Neuron (in vitro differentiated cells): ENCODE results near the gene PPHLN1.

ENCODE experiments used
- H2AFZ ChIP-seq: one replicate; pipeline ENCODE4 v1.6.1; 2013; ENCODE audit warnings: low read depth, mild to moderate bottlenecking, inconsistent platforms, low read length, moderate library complexity
- H3K27me3 ChIP-seq: one replicate; pipeline ENCODE4 v1.6.1; 2013; ENCODE audit warnings: low read length; ENCODE audit not compliant: insufficient read depth
- H3K36me3 ChIP-seq: one replicate; pipeline ENCODE4 v1.6.1; 2013; ENCODE audit warnings: low read length; ENCODE audit not compliant: insufficient read depth
- H3K4me1 ChIP-seq: one replicate; pipeline ENCODE4 v1.6.1; 2013; ENCODE audit warnings: low read length; ENCODE audit not compliant: insufficient read depth
- H3K4me3 ChIP-seq: 2 replicates; pipeline ENCODE4 v1.5.1; 2013; ENCODE audit warnings: mild to moderate bottlenecking, low read length, moderate library complexity
- H3K9me3 ChIP-seq: one replicate; pipeline ENCODE4 v1.6.1; 2013; ENCODE audit warnings: low read length

The PPHLN1 gene

DNA sequence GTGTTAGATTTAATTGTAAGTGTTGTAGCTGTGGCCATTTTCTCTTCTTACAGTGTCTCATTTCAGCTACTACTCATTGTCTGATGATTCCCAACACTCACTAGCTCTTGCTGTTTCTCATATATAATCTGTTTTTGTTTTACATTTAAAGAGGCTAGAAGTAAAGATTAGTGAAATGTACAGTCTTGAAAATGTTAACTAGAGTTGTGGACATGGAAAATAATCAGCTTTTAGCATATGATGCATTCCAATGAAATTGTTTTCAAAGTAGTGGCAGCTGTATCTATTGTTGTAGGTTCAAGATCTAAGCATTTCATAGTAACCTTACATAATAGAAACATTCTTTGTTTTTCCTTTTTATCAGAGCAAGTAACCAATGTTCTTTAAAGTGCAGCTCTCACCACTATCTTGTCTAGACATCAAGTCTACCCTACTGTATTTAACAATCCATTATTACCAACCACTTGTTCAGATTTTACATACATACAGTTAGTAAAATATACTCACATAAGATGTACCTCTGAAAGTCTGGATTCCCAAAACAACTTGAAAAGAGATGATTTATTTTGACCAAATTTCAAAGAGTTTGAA is 76.9 kb downstream of the PPHLN1 start:
- H3K4me1 ChIP-seq, result peaks cover 3% of the 10 kb centered on the region
- no peak overlapping the region for H3K4me3 ChIP-seq
- H3K9me3 ChIP-seq, result peaks cover 5% of the 10 kb centered on the region
- no peak overlapping the region for H2AFZ ChIP-seq
- H3K27me3 ChIP-seq, result no peaks in the 10 kb centered on the region
- peaks cover 31% of the 10 kb centered on the region for H3K36me3 ChIP-seq

DNA sequence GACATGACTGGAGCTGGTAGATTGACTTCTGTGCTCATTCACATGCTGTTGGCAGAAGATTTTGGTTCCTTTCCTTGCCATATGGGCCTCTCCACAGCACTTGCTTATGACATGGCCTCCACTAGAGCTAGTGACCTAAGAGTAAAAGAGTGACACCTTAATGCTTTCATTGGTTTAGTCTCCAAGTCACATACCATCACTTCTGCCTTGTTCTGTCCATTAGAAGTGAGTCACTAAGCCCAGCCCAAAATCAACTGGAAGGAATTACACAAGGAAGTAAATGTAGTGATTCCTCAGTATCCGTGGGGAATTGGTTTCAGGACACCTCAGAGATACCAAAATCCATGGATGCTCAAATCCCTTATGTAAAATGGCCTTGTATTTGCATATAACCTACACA is 81.3 kb downstream of the PPHLN1 start:
- Histone ChIP-seq H3K36me3 (peaks cover 10% of the 10 kb centered on the region), H3K27me3 (no peaks in the 10 kb centered on the region), H3K4me1 (peaks cover 3% of the 10 kb centered on the region), H3K4me3 (no peak overlapping the region), H3K9me3 (no peaks in the 10 kb centered on the region), H2AFZ (no peak overlapping the region)

DNA sequence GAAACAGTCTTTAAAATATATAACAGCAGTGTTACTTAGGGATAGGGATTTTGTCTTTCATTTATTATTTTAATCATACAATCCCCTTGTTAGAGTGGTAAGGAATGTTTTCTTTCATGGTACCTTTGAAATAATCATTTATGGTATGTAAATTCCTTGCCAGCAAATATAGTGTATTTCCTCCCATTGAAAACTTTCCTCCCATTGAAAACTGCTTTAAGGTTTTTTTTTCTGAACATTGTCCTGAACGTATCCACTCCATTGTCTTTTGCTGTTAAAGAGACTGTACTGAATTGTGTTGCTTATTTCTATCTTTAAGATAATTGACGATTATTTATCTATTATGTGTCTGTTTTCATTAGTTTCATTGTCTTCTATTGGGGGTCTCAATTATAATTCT is 83.5 kb downstream of the PPHLN1 start:
- no peaks in the 10 kb centered on the region for H3K4me1 ChIP-seq
- H3K4me3 ChIP-seq, result no peak overlapping the region
- no peaks in the 10 kb centered on the region for H3K27me3 ChIP-seq
- H3K9me3 ChIP-seq, result no peaks in the 10 kb centered on the region
- no peak overlapping the region for H2AFZ ChIP-seq
- peaks cover 7% of the 10 kb centered on the region for H3K36me3 ChIP-seq

DNA sequence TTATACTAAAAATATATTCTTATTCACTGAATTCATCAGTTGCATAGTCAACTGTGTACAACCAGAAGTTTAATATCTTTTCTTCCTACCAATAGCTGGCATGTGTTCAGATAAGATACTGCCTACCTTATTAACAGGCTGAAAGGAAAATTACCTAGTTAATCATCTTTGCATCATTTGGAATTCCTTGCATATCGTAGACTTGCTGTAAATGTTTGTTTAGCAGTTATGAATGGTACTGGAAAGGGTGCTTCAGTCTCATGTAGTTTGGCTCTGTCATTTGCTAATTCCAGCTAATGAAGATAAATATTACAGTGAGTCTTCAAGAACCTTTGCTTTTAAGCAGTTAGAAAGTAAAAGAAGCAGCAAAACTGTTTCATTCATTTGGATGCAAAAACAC is 84.4 kb downstream of the PPHLN1 start:
- Histone ChIP-seq H3K36me3 (peaks cover 4% of the 10 kb centered on the region), H3K4me1 (no peaks in the 10 kb centered on the region), H2AFZ (no peak overlapping the region), H3K4me3 (no peak overlapping the region), H3K27me3 (no peaks in the 10 kb centered on the region), H3K9me3 (no peaks in the 10 kb centered on the region)

DNA sequence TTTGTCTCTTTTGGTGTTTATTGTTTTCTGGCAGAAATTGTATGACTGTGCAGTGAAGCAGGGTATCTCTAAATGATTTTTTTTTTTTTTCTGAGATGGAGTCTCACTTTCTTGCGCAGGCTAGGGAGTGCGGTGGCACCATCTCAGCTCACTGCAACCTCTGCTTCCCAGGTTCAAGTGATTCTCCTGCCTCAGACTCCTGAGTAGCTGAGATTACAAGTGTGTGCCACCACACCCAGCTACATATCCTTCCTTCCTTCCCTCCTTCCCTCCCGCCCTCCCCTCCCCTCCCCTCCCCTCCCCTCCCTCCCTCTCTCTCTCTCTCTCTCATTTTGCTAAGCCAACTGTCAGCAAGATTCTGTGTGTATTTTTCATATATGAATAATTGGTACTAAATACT is 94.4 kb downstream of the PPHLN1 start:
- Histone ChIP-seq H3K36me3 (peaks cover 3% of the 10 kb centered on the region), H3K4me3 (no peak overlapping the region), H2AFZ (no peak overlapping the region), H3K4me1 (no peaks in the 10 kb centered on the region), H3K9me3 (no peaks in the 10 kb centered on the region), H3K27me3 (no peaks in the 10 kb centered on the region)

DNA sequence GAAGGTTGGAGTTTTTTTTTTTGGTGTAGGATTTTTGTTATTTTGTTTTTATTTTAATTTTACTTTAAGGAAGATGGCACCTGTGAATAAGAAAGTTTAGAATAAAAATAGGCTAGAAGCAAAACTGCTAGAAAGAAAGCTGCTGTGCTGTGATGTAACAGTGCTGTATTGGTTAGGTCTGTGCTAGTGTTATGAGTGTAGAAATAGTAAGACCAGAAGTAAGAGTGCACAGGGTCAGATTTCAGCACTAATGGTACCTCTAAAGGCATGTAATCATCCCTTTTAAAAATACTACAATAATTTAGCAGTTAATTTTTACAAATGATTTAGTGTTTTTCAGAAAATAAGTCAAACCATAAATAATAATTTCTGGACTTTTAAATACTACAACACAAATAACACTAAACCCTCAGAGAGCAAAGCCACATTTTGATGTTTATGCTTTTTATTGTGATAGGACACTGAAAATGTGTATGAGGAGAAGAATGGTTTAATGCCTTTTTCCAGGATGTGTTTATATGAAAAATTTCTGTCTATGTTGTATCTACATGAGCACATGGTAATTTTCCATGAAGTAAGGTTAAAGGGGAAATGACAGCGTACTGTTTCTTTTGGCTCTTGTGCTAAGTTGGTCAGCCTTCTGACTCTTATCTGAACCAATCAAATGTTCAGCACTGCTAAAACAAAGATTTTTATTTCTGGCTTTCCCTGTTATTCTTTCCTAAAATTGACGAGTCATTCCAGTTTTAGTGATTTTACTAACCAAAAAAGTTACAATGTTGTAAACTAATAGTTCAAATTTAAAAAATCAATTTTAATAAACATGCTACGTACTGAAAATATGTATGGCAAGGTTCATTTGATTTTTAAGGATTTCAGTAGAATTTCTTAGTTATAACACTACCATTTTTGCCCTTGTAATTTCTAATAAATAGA is 96.1 kb downstream of the PPHLN1 start:
- Histone ChIP-seq H3K4me1 (no peaks in the 10 kb centered on the region), H3K9me3 (no peaks in the 10 kb centered on the region), H3K4me3 (no peak overlapping the region), H2AFZ (no peak overlapping the region), H3K36me3 (no peaks in the 10 kb centered on the region), H3K27me3 (no peaks in the 10 kb centered on the region)

DNA sequence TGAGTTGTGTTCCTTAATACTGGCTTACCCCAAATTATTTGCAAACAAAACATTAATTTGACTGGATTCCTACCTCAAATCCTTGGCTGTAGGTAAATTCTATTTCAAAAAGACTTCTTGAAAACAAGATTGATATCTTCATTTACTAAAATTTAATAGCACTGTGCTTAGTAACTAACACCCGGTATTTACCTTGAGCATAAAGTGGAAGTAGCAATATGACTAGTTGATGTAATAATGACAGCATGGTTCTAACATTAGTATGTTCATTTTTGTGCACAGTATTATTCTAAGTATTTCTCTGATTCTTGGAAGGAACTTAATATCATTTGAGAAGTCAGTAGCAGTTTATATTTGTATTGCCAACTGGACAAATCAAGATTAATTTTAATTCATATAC is 96.8 kb downstream of the PPHLN1 start:
- no peak overlapping the region for H3K4me3 ChIP-seq
- H3K27me3 ChIP-seq, result no peaks in the 10 kb centered on the region

DNA sequence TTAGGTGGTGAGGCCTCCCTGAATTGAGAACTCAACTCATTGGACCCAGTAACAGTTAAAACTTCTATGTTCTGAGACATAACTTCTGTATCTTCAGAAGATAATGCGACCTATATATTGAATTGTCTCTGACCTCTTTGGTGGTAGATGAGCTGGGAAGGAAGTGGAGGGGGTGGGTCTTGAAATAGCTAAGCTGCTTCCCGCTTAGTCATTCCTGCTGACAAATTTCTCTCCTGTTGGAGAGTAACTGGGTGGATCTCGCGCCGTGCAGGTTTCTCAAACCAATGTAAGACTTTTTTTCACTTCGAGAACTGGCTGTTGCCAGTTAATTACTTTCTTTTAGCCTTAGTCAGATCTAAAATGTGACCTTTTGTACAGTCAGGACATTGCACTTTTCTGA is 100.8 kb downstream of the PPHLN1 start:
- Histone ChIP-seq H3K9me3 (no peaks in the 10 kb centered on the region), H2AFZ (no peak overlapping the region), H3K4me1 (no peaks in the 10 kb centered on the region), H3K4me3 (no peak overlapping the region), H3K36me3 (peaks cover 7% of the 10 kb centered on the region), H3K27me3 (no peaks in the 10 kb centered on the region)

More for the DNA sequence above, 96.8 kb downstream of the PPHLN1 start:
- no peaks in the 10 kb centered on the region for H3K4me1 ChIP-seq
- H3K9me3 ChIP-seq, result no peaks in the 10 kb centered on the region
- H2AFZ ChIP-seq, result no peak overlapping the region
- no peaks in the 10 kb centered on the region for H3K36me3 ChIP-seq

DNA sequence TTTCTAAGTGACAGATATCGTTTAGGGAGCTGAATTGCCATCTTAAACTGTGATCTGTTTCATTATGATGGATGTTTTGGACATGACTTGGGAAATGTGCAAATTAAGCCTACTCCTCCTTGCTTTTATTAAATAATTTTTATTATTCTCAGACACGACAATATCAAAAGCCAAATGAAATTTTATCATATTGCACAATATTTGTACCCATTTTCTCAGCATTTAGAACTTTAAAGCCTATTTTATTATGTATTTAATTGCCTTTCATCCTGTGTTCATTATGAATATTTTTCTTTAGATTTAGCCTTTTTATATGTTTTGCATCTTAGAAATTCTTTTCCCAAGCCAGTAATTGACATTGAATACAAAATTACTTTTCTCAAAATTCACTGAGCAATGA is 102.9 kb downstream of the PPHLN1 start:
- H3K9me3 ChIP-seq, result no peaks in the 10 kb centered on the region
- no peaks in the 10 kb centered on the region for H3K4me1 ChIP-seq
- no peak overlapping the region for H2AFZ ChIP-seq
- no peak overlapping the region for H3K4me3 ChIP-seq
- H3K27me3 ChIP-seq, result no peaks in the 10 kb centered on the region
- H3K36me3 ChIP-seq, result peaks cover 7% of the 10 kb centered on the region

DNA sequence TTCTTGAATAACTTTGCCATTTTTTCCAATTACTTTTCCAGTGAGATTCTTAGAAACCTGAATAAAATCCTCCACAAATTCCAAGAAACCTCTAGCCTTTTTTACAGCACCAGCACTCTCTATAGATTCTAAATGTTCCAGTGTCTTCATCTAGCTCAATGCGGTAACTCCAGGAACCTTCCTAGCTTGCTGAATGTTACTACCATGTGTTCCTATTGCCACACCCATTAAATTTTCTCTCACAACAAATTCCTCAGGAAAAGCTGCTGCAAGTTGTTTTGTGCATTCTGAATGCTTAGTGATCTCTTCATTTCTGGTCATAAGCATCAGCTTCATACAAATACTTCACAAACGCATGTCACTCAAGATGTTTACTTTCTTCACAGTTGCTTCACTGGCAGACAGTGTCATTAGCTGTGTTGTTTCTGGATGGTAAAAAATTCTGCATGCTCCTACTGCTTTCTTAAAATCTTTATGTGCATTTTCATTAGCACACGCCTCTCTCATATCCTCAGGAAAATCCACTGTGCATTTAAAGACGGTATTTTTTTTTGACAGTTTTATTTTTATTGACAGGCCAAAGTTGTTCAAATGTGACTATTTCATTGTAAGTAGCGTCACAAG is 106.7 kb downstream of the PPHLN1 start:
- peaks cover 7% of the 10 kb centered on the region for H3K36me3 ChIP-seq
- H3K27me3 ChIP-seq, result no peaks in the 10 kb centered on the region
- no peak overlapping the region for H2AFZ ChIP-seq
- H3K9me3 ChIP-seq, result no peaks in the 10 kb centered on the region
- H3K4me3 ChIP-seq, result no peak overlapping the region
- no peaks in the 10 kb centered on the region for H3K4me1 ChIP-seq

DNA sequence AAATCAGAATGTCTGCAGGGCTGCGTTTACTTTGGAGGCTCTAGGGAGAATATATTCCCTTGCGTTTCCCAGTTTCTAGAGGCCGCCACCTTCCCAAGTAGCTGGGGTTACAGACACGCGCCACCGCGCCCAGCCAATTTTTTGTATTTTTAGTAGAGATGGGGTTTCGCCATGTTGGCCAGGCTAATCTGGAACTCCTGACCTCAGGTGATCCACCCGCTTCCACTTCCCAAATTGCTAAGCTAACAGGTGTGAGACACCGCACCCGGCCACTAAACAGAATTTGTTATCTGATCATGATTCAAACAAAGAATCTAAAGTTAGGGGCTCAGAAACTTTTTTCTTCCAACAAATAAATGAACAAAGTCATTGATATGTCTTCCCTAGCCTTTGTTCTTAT is 114.6 kb downstream of the PPHLN1 start:
- H2AFZ ChIP-seq, result no peak overlapping the region
- no peak overlapping the region for H3K4me3 ChIP-seq
- peaks cover 44% of the 10 kb centered on the region for H3K36me3 ChIP-seq
- peaks cover 9% of the 10 kb centered on the region for H3K9me3 ChIP-seq
- H3K27me3 ChIP-seq, result no peaks in the 10 kb centered on the region
- H3K4me1 ChIP-seq, result no peaks in the 10 kb centered on the region

DNA sequence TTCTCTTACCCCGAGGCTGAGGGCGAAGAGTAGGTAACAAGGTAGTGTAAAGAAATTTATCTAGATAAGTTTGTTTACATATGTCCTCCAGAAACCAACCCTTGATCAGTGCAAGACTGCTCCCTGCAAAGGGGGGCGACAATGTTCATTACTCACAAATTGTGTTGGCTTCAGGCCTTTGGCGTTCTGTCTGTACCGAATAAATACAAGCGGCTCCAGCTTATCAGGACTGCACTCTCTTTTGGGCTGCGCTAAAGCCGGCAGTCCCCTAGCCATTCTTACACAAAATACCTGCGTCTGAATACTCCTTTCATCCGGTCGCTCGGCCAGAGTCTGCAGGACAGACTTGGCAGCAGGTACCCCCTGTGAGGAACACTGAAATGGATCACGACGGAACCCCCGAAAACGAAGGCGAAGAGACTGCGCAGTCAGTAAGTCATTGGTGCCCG is 116.4 kb downstream of the PPHLN1 start:
- H3K4me1 ChIP-seq, result no peaks in the 10 kb centered on the region
- H3K4me3 ChIP-seq, result no peak overlapping the region
- H3K36me3 ChIP-seq, result peaks cover 59% of the 10 kb centered on the region

DNA sequence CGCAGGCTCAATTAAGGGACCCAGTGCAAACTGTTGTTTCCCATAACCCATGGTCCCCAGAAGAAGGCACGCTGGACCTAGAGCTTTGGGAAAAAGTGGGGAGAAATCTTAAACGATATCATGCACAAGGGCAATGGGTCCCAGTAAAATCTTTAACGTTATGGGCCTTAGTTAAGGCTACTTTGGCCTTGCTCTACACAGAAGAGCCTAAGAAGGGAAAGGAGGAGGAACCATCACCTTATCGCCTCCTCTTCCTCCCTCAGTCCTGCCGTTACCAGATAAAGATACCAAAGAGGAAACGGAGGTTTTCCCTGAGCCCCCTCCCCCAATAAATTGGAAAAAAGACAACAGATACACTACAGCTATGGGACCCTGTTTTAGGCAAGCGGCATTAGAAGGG is 116.9 kb downstream of the PPHLN1 start:
- H3K36me3 ChIP-seq, result peaks cover 61% of the 10 kb centered on the region
- H3K4me3 ChIP-seq, result no peak overlapping the region
- no peaks in the 10 kb centered on the region for H3K27me3 ChIP-seq
- peaks cover 9% of the 10 kb centered on the region for H3K9me3 ChIP-seq
- H3K4me1 ChIP-seq, result no peaks in the 10 kb centered on the region
- H2AFZ ChIP-seq, result no peak overlapping the region

More for the DNA sequence above, 116.4 kb downstream of the PPHLN1 start:
- H3K9me3 ChIP-seq, result peaks cover 9% of the 10 kb centered on the region
- no peaks in the 10 kb centered on the region for H3K27me3 ChIP-seq
- H2AFZ ChIP-seq, result no peak overlapping the region
